HL-60 (cell line): Measurements from ENCODE around the gene FGD5.

Experiments used
- GABPA ChIP-seq: IDR thresholded peaks from 2 replicates; pipeline ENCODE4 v1.6.1; 2012; ENCODE audit warnings: low read depth
- TF ChIP-seq, protein P1 (sequence below): IDR thresholded peaks from one replicate; pipeline ENCODE4 v1.5.1; 2011; ENCODE audit warnings: low read length, control low read depth, inconsistent platforms; ENCODE audit not compliant: insufficient read depth
- TF ChIP-seq, protein P2 (sequence below): IDR thresholded peaks from 2 replicates; pipeline ENCODE4 v1.6.1; 2012; ENCODE audit warnings: low read depth; ENCODE audit not compliant: insufficient replicate concordance

DNA sequence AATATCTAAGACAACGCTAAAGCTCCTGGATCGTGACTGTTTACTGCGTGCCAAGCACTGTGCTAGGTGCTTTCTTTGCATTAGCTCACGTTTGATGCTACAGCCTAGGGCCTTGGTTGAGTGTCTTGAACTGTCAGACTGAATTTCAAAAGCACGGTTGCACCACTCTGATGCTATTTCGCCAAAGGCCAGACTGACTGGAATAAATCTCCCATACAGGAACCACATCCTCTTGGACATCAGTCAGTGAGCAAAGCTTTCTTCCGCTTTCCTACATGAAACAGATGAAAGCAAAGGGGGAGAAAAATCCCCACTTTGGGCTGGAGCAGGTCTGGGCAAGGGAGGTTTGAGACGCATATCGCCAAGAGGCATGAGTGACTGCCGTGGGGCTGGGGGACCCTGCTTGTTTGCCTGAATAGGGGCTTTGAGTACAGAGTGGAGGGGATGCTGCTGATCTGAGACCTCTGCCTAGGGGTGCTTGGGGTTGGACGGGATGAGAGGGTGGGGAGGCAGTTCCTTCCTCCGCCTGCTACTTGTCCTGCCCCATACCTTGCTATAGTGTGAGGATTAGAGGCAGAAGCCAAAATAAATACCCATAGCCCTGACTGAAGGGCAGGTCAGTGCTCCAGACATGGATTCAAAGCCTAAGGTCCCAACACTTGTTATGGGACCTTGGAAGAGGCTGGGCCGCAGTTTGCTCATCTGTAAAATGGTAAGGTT lies 5.3 kb downstream of the FGD5 start:
- no peak for TF ChIP-seq GABPA
- TF ChIP-seq, protein P1, sequence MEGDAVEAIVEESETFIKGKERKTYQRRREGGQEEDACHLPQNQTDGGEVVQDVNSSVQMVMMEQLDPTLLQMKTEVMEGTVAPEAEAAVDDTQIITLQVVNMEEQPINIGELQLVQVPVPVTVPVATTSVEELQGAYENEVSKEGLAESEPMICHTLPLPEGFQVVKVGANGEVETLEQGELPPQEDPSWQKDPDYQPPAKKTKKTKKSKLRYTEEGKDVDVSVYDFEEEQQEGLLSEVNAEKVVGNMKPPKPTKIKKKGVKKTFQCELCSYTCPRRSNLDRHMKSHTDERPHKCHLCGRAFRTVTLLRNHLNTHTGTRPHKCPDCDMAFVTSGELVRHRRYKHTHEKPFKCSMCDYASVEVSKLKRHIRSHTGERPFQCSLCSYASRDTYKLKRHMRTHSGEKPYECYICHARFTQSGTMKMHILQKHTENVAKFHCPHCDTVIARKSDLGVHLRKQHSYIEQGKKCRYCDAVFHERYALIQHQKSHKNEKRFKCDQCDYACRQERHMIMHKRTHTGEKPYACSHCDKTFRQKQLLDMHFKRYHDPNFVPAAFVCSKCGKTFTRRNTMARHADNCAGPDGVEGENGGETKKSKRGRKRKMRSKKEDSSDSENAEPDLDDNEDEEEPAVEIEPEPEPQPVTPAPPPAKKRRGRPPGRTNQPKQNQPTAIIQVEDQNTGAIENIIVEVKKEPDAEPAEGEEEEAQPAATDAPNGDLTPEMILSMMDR, result no peak
- TF ChIP-seq, protein P2, sequence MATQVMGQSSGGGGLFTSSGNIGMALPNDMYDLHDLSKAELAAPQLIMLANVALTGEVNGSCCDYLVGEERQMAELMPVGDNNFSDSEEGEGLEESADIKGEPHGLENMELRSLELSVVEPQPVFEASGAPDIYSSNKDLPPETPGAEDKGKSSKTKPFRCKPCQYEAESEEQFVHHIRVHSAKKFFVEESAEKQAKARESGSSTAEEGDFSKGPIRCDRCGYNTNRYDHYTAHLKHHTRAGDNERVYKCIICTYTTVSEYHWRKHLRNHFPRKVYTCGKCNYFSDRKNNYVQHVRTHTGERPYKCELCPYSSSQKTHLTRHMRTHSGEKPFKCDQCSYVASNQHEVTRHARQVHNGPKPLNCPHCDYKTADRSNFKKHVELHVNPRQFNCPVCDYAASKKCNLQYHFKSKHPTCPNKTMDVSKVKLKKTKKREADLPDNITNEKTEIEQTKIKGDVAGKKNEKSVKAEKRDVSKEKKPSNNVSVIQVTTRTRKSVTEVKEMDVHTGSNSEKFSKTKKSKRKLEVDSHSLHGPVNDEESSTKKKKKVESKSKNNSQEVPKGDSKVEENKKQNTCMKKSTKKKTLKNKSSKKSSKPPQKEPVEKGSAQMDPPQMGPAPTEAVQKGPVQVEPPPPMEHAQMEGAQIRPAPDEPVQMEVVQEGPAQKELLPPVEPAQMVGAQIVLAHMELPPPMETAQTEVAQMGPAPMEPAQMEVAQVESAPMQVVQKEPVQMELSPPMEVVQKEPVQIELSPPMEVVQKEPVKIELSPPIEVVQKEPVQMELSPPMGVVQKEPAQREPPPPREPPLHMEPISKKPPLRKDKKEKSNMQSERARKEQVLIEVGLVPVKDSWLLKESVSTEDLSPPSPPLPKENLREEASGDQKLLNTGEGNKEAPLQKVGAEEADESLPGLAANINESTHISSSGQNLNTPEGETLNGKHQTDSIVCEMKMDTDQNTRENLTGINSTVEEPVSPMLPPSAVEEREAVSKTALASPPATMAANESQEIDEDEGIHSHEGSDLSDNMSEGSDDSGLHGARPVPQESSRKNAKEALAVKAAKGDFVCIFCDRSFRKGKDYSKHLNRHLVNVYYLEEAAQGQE, result no peak
